Keratinocyte (primary cell): Measurements from ENCODE around the gene LHFPL2. TPM values are rescaled to one million over a fixed set of nuclear protein-coding genes. Genes with fewer than 3 reads are reported as not detected.
"Not testable (repeated sequence)": the region's sequence is repeated elsewhere in the genome, so short reads cannot be mapped to it uniquely, and the experiment has no call there.

Experiments
- DNase-seq: peaks from one replicate; pipeline ENCODE4 v3.0.0-alpha.2; 2011; ENCODE audit warnings: low read depth, missing footprints, low spot score
- FAIRE-seq: peaks from 2 replicates; lab custom pipeline; 2011; peaks lifted over from hg19 to GRCh38; lab: Jason Lieb, UNC
- H2AFZ ChIP-seq: 2 replicates; pipeline ENCODE4 v1.6.0; 2012; ENCODE audit warnings: low read length, control low read depth, inconsistent platforms; ENCODE audit not compliant: control insufficient read depth
- H3K27ac ChIP-seq: 2 replicates; pipeline ENCODE4 v1.5.1; 2011; ENCODE audit warnings: low read length; ENCODE audit not compliant: control insufficient read depth, insufficient read depth
- H3K27me3 ChIP-seq: 3 replicates; pipeline ENCODE4 v1.6.0; 2011; ENCODE audit warnings: low read length; ENCODE audit not compliant: control insufficient read depth, insufficient read depth; ENCODE audit errors: extremely low read depth
- H3K36me3 ChIP-seq, 2 experiments: 2 replicates in 1 of 2; 3 replicates in 1 of 2; pipeline ENCODE4 v1.5.1; 2011; ENCODE audit warnings: low read length in 2 of 2, mild to moderate bottlenecking in 1 of 2; ENCODE audit not compliant: control insufficient read depth in 2 of 2, insufficient read depth in 2 of 2; ENCODE audit errors: extremely low read depth in 1 of 2
- H3K4me1 ChIP-seq: 3 replicates; pipeline ENCODE4 v1.5.1; 2011; ENCODE audit warnings: low read length; ENCODE audit not compliant: control insufficient read depth, insufficient read depth; ENCODE audit errors: extremely low read depth
- H3K4me2 ChIP-seq: 3 replicates; pipeline ENCODE4 v1.6.0; 2011; ENCODE audit warnings: low read depth, low read length; ENCODE audit not compliant: control insufficient read depth, insufficient read depth; ENCODE audit errors: extremely low read depth
- H3K4me3 ChIP-seq, 3 experiments: fragments of 200-600 bp in 1 of 3; sonication (generic) in 1 of 3; 2 replicates in 2 of 3; 3 replicates in 1 of 3; pipeline ENCODE4 v1.5.1; 2011 to 2016; ENCODE audit warnings: low read length in 3 of 3, mild to moderate bottlenecking in 3 of 3, control low read depth in 2 of 3, inconsistent platforms in 1 of 3, low read depth in 1 of 3, mixed read lengths in 1 of 3, mixed run types in 1 of 3, moderate library complexity in 1 of 3; ENCODE audit not compliant: control insufficient read depth in 2 of 3, insufficient read depth in 2 of 3; ENCODE audit errors: extremely low read depth in 1 of 3
- H3K79me2 ChIP-seq: 2 replicates; pipeline ENCODE4 v1.6.0; 2012; ENCODE audit warnings: low read length; ENCODE audit not compliant: control insufficient read depth, insufficient read depth
- H3K9ac ChIP-seq: 3 replicates; pipeline ENCODE4 v1.6.0; 2011; ENCODE audit warnings: low read length; ENCODE audit not compliant: control insufficient read depth, insufficient read depth; ENCODE audit errors: extremely low read depth
- H3K9me1 ChIP-seq: 3 replicates; pipeline ENCODE4 v1.6.0; 2011; ENCODE audit warnings: low read length; ENCODE audit not compliant: control insufficient read depth, insufficient read depth; ENCODE audit errors: extremely low read depth
- H3K9me3 ChIP-seq: 2 replicates; pipeline ENCODE4 v1.5.1; 2012; ENCODE audit warnings: low read depth, low read length; ENCODE audit not compliant: control insufficient read depth
- H4K20me1 ChIP-seq: 3 replicates; pipeline ENCODE4 v1.6.0; 2011; ENCODE audit warnings: low read length; ENCODE audit not compliant: control insufficient read depth, insufficient read depth; ENCODE audit errors: extremely low read depth
- CTCF ChIP-seq, 3 experiments: IDR thresholded peaks in 1 of 3; conservative IDR thresholded peaks in 1 of 3; optimal IDR thresholded peaks in 1 of 3; 2 replicates in 2 of 3; 3 replicates in 1 of 3; pipeline versions ENCODE3 to v1.5.1; 2011; ENCODE audit warnings: low read length in 3 of 3, mild to moderate bottlenecking in 3 of 3, moderate library complexity in 2 of 3, control low read depth in 1 of 3, inconsistent platforms in 1 of 3; ENCODE audit not compliant: insufficient read depth in 2 of 3; ENCODE audit errors: extremely low read depth in 1 of 3
- EZH2 ChIP-seq: IDR thresholded peaks from one replicate; pipeline ENCODE4 v1.6.1; 2012; ENCODE audit warnings: inconsistent platforms, mild to moderate bottlenecking, low read length, moderate library complexity
- dilution Hi-C: fragments of 300-500 bp; cut with MboI; formaldehyde crosslinking; loops from one replicate; pipeline ENCODE4 v1.7.0; 2020; ENCODE audit warnings: low sequenced_read_pairs; ENCODE audit not compliant: extremely low pct_ligation_motif_present
- polyA plus RNA-seq, 5 experiments: library from polyadenylated mRNA; depleted of rRNA in 3 of 5; stranded (reverse) in 3 of 5; stranded (forward) in 1 of 5; unstranded in 1 of 5; fragments of >200 nt; gene quantifications; 1 replicate in 1 of 5; 2 replicates in 3 of 5; 3 replicates in 1 of 5; pipeline versions ENCODE4 v1.2.1 to v1.2.3, GENCODE V29; 2011 to 2012; ENCODE audit warnings: missing spikeins in 2 of 5, low read depth in 1 of 5, low replicate concordance in 1 of 5

The LHFPL2 gene
- polyA plus RNA-seq, 1 donor (not counting 4 experiments of a cell fraction or from before 2014, with no cell fraction given) = 11.4 TPM

GRCh38 chr5:78677777-78678668, 29.5 kb upstream of the LHFPL2 start:
- Histone ChIP-seq H2AFZ (no peak overlapping the region), H3K4me1 (peaks cover 11% of the 10 kb centered on the region), H4K20me1 (no peaks in the 10 kb centered on the region), H3K27ac (peak overlapping the region; percentile 47), H3K4me3 (no peak overlapping the region), H3K27me3 (no peaks in the 10 kb centered on the region), H3K36me3 (no peaks in the 10 kb centered on the region), H3K9me3 (no peaks in the 10 kb centered on the region), H3K9ac (no peak overlapping the region), H3K4me2 (peak overlapping the region; percentile 52), H3K9me1 (no peaks in the 10 kb centered on the region), H3K79me2 (no peaks in the 10 kb centered on the region)
- FAIRE-seq = peak; percentile 49
- no peak for TF ChIP-seq CTCF (optimal IDR thresholded peaks at IDR 0.05 in 1 of 3, IDR thresholded peaks at IDR 0.05 in 1 of 3, conservative IDR thresholded peaks at IDR 0.05 in 1 of 3; ENCODE audit: extremely low read depth in 1 of 3, insufficient read depth in 2 of 3, low read length in 3 of 3)
- TF ChIP-seq EZH2 = no peak
- dilution Hi-C loops = no loop called here
- DNase-seq = peak; percentile 15

GRCh38 chr5:78675956-78676730, 27.6 kb upstream of the LHFPL2 start:
- Histone ChIP-seq H3K27ac (no peak overlapping the region), H3K36me3 (no peaks in the 10 kb centered on the region), H3K9me1 (no peaks in the 10 kb centered on the region), H3K4me1 (peaks cover 11% of the 10 kb centered on the region), H3K79me2 (no peaks in the 10 kb centered on the region), H3K27me3 (no peaks in the 10 kb centered on the region), H3K9me3 (no peaks in the 10 kb centered on the region), H3K9ac (no peak overlapping the region), H3K4me3 (no peak overlapping the region), H2AFZ (no peak overlapping the region), H4K20me1 (no peaks in the 10 kb centered on the region), H3K4me2 (no peak overlapping the region)
- DNase-seq (no peak), FAIRE-seq (no peak)
- dilution Hi-C loops = no loop called here
- TF ChIP-seq EZH2 = no peak
- TF ChIP-seq CTCF (optimal IDR thresholded peaks at IDR 0.05 in 1 of 3, IDR thresholded peaks at IDR 0.05 in 1 of 3, conservative IDR thresholded peaks at IDR 0.05 in 1 of 3; ENCODE audit: extremely low read depth in 1 of 3, insufficient read depth in 2 of 3, low read length in 3 of 3) = no peak

DNA sequence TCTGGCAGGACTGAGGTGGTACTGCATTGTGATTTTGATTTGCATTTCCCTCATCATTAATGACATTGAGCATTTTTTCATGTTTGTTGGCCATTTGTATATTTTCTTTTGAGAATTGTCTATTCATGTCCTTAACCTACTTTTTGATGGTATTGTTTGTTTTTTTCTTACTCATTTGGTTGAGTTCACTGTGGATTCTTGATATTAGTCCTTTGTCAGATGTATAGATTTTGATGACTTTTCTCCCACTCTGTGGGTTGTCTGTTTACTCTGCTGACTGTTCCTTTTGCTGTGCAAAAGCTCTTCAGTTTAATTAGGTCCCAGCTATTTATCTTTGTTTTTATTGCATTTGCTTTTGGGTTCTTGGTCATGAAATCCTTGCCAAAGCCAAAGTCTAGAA, 25.3 kb upstream of the LHFPL2 start:
- DNase-seq, H3K79me2 ChIP-seq, H3K9me3 ChIP-seq, H3K4me2 ChIP-seq, H3K27me3 ChIP-seq, H3K36me3 ChIP-seq, H3K27ac ChIP-seq, H3K9ac ChIP-seq, FAIRE-seq, dilution Hi-C loops, H4K20me1 ChIP-seq, H2AFZ ChIP-seq, H3K9me1 ChIP-seq, H3K4me3 ChIP-seq: not testable (repeated sequence)
- peaks cover 11% of the 10 kb centered on the region for H3K4me1 ChIP-seq
